GM18868 (cell line): ENCODE measurements around the gene F2RL3.
"Not testable (repeated sequence)": the region's sequence is repeated elsewhere in the genome, so short reads cannot be mapped to it uniquely, and the experiment has no call there.

ENCODE experiments used
- ATAC-seq: cut with Tn5 transposase; IDR thresholded peaks from one replicate; pipeline ENCODE4 v1.9.1; 2021; ENCODE audit warnings: mild to moderate bottlenecking, moderate library complexity; ENCODE audit not compliant: unreplicated experiment

Gene F2RL3

DNA sequence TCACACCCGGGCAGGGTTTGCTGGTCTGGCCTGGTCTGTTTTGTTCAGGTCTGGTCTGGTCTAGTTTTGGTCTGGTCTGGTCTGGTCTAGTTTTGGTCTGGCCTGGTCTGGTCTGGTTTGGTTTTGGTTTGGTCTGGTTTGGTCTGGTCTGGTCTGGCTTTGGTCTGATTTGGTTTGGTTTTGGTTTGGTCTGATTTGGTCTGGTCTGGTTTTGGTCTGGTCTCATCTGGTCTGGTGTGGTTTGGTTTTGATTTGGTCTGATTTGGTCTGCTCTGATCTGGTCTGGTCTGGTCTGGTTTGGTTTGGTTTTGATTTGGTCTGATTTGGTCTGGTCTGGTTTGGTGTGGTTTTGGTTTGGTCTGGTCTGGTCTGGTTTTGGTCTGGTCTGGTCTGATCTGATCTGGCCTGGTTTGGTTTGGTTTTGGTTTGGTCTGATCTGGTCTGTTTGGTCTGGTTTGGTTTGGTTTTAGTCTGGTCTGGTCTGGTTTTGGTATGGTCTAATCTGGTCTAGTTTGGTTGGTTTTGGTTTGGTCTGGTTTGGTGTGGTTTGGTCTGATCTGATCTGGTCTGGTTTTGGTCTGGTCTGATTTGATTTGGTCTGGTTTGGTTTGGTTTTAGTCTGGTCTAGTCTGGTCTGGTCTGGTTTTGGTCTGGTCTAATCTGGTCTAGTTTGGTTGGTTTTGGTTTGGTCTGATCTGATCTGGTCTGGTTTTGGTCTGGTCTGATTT lies 14.4 kb upstream of the F2RL3 start:
- no peak for ATAC-seq

DNA sequence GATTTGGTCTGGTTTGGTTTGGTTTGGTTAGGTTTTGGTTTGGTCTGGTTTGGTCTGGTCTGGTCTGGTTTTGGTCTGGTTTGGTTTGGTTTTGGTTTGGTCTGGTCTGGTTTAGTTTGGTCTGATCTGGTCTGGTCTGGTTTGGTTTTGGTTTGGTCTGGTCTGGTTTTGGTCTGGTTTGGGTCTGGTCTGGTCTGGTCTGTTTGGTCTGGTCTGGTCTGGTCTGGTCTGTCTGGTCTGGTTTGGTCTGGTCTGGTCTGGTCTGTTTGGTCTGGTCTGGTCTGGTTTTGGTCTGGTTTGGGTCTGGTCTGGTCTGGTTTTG lies 13.9 kb upstream of the F2RL3 start:
- not testable (repeated sequence) for ATAC-seq

DNA sequence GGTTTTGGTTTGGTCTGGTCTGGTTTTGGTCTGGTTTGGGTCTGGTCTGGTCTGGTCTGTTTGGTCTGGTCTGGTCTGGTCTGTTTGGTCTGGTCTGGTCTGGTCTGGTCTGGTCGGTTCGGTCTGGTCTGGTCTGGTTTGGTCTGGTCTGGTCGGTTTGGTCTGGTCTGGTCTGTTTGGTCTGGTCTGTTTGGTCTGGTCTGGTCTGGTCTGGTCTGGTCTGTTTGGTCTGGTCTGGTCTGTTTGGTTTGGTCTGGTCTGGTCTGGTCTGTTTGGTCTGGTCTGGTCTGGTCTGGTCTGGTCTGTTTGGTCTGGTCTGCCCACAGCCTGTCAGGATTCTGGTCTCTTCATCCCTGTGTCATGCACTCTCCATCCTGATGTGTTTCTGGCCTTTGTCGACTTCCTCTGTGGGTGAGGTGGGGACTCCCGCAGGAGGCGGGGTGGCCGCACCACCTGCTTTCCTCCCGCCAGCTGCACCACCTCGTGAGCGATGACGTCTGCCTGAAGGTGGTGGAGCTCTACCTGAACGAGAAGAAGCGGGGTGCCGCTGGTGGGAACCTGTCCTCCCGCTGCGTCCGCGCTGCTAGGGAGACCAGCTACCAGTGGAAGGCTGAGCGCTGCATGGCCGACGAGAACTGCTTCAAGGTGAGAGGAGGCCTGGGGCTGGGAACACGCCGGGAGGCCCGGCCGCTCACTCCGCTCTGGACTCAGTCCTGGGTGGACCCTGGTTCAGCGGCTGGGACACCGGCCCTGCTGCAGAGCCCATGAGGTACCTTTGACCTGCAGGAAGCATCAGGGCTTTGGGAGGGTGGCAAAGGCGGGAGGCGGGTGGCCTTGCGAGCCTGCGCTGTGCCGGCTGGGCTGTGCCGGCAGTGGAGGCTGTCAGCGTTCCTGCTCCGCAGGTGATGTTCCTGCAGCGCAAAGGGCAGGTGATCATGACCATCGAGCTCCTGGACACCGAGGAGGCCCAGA lies 12.9 kb upstream of the F2RL3 start:
- no peak for ATAC-seq

DNA sequence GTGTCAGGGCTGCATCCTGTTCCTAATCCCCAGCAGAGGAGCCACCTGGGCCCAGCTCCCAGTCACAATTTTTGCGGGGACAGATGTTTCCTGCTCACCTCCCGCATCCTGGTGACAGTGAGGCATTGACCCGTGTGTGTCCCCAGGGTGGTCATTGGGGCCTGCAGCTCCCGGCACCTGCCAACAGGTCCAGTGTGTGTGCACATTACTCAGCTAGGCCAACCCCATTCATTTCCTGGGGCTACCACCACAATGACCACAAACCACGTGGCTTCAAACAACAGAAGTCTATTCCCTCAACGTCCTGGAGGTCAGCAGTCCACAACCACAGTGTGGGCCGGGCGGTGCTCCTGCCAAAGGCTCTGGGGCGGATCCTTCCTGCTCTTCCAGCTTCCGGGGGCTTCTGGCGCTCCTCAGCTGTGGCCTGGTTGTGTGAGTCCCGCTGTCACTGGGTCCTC lies 11.9 kb upstream of the F2RL3 start:
- no peak for ATAC-seq

DNA sequence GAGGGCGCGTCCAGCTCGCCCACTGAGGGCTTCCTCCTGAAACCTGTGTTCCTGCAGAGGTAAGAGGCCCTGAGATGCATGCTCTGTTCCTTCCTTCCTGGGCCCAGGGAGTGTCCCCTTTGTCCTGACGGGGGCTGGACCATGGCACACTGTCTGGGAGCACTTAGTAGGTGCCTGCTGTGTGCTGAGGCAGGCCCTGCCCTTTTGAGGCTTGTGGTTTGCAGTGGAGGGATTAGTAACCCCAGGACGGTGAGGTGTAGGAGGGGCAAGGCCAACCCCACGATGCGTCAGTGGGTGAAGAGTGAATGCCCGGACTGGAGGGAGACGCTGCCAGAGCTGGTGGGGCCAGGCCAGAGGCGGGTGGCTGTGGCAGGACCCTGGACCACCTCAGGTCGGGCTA lies 11.2 kb upstream of the F2RL3 start:
- no peak for ATAC-seq

DNA sequence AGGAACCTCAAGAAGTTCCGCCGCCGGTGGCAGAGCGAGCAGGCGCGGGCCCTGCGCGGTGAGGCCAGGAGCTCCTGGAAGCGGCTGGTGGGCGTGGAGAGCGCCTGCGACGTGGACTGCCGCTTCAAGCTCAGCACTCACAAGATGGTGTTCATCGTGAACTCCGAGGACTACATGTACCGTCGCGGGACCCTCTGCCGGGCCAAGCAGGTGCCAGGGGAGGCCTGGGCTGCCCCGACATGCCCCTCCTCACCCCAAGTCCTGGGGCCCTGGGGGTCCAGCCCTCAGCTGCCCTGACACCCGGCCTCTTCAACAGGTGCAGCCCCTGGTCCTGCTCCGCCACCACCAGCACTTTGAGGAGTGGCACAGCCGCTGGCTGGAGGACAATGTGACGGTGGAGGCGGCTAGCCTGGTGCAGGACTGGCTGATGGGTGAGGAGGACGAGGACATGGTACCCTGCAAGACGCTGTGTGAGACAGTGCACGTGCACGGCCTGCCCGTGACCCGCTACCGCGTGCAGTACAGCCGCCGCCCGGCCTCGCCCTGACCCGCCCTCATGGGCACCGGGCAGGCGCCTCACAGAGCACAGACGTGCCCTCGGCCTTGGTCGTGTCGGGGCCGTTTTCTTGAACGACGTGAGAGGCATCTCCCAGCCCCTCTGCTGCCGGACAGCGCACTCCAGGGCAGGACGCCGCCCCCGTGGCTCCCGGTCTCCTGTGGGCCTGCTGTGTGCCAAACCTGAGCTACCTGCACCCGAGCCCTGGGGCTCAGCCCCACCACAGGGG lies 10.4 kb upstream of the F2RL3 start:
- no peak for ATAC-seq

DNA sequence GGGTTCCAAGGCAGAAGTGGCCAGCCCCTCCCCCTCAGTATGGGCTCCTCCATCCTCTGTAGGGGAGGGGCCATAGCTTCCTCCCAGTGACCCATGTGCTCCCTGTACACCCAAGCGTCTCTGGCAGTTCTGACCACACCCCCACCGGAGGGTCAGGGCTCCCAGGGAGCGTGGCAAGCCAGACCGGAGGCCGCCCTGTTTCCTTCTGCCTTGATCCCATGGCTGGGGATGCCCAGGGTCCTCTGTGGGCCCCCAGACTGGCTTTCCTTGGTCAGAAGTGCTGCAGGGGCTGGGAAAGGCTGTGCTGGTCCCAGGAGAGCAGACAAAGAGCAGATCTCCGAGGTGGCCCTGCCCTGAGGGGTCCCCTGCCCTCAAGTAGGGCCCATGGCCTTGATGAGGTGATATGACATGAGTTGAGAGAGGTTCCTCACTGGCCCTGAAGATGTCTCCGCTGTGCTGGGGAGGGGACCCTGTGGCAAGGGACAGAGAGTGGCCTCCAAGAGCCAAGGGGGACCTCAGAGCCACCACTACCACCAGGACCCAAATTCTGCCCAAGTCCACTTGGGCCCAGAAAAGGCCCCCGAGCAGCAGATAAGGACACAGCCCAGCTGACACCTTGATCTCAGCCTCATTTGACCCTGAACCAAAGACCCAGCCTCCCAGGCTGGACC lies 7.8 kb upstream of the F2RL3 start:
- ATAC-seq: no peak

DNA sequence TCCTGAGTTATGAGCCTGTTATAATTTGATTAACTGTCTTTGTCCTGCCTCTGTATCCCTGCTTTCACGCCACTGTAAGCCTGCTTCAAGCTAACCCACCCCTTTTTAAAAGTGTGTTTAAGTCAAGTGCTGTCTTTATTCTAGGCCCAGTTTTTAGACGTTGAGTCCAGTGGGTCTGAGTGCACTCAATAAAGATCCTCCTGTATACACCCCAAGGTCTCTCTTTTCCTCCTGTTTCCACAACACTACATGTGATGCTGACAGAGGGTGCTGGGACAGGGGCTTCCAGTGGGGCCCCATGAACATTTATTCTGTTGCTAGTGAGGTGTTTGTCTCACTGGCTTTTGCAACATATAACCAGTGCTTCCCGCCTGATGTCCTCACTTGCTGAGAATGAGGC lies 6.7 kb upstream of the F2RL3 start:
- no peak for ATAC-seq

DNA sequence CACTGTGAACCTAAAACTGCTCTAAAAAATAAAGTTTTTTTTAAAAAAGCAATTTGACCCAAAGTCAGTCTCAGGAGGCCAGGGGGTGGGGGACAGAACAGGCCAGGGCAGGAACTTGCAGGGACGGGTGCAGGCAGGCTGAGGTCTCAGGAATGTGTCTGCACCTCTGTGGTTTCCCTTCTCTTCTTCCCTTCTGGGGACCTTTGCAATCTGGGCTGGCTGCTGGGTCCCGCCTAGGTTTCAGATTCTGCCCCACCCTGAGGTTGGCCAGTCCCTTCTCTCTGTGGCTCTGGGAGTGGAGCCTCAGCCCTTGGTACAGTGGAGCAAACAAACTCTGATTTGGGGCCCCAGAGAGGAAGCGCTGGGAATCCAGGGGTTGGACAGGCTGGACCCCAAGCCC lies 5.3 kb upstream of the F2RL3 start:
- ATAC-seq: no peak

DNA sequence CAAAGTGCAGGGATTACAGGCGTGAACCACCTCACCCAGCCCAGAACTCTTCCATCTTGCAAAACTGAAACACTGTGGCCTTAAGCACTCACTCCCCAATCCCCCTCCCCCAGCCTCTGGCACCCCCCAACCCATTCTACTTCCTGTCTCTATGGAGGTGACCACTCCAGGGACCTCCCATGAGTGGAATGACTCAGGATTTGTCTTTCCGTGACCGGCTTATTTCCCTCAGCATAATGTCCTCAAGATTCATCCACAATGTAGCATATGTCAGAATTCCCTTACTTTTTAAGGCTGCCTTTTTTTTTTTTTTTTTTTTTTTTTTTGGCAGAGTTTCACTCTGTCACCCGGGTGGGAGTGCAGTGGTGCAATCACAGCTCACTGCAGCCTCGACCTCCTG lies 3.6 kb upstream of the F2RL3 start:
- ATAC-seq: no peak

DNA sequence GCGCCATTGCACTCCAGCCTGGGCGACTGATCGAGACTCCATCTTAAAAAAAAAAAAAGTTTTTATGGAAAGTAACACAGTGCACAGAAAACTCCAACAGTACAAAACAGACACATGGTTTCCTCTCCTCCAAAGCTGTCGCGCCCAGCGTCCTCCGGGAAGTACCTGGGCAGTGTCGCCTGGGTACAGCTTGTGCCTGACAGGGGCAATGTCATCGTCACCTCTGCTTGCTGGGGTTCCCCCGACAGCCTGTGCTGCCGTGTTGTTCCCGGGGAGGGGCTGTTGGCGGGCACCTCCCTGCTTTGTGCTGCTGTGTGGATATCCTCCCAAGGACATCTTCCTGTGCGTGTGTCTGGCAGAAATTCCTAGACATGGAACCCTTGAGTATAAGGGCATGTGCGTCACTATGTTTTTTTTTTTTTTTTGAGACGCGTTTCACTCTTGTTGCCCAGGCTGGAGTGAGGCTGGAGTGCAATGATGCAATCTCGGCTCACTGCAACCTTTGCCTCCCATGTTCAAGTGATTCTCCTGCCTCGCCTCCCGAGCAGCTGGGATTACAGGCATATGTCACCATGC lies 2.4 kb upstream of the F2RL3 start:
- no peak for ATAC-seq

DNA sequence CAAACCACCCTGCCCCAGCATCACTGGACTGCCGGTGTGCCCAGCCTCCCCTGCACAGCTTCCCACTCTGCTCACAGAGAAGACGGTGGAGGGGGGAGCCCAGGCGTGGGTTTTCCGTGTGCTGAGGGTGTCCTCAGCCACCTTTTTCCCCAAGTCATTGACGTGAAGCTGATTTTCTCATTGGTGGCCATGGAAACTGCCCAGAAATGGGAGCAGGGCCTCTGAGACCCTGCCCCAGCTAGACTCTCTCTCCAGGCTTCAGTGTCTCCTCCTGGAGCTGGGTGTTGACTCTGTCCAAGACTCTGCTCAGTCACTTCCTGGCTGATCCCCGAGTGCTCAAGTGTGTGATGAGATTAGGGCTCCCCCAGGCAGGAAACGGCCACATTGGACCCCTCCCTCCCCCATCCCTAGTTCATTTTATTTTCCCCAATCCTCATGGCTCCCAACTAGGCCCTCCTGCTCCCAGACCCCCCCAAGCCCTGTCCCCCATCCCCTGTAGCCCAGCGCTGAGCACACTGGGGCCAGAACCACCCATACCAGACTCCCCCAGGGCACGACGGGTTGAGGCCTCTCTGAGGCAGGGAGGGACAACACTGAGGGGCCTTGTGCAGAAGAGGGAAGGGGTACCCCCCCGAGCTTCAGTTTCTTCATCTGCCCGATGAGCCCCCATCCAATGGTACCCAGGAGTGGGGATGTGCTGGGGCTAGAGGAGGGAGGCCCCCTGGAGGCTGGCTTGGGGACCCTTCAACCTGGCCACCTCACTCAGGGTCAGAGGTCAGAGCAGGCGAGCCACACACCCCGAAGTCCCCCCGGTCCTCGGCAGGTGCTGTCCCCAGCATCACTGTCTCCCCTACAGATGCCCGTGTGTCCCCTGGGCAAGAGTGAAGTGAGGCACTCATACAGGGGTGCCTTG lies 1.2 kb upstream of the F2RL3 start:
- ATAC-seq: no peak

DNA sequence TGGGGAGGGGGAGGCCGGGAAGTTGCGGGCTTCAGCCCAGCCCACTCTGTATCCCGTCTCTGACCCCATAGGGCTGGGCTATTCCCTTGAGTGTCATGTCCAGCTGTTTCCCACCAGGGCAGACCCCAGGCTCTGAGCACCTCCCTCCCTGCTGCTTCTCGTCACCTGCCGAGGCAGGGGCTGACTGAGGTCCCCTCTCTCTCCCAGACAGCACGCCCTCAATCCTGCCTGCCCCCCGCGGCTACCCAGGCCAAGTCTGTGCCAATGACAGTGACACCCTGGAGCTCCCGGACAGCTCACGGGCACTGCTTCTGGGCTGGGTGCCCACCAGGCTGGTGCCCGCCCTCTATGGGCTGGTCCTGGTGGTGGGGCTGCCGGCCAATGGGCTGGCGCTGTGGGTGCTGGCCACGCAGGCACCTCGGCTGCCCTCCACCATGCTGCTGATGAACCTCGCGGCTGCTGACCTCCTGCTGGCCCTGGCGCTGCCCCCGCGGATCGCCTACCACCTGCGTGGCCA lies 625 bp downstream of the F2RL3 start:
- ATAC-seq: no peak

DNA sequence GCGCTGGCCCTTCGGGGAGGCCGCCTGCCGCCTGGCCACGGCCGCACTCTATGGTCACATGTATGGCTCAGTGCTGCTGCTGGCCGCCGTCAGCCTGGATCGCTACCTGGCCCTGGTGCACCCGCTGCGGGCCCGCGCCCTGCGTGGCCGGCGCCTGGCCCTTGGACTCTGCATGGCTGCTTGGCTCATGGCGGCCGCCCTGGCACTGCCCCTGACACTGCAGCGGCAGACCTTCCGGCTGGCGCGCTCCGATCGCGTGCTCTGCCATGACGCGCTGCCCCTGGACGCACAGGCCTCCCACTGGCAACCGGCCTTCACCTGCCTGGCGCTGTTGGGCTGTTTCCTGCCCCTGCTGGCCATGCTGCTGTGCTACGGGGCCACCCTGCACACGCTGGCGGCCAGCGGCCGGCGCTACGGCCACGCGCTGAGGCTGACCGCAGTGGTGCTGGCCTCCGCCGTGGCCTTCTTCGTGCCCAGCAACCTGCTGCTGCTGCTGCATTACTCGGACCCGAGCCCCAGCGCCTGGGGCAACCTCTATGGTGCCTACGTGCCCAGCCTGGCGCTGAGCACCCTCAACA lies 1.2 kb downstream of the F2RL3 start:
- no peak for ATAC-seq

DNA sequence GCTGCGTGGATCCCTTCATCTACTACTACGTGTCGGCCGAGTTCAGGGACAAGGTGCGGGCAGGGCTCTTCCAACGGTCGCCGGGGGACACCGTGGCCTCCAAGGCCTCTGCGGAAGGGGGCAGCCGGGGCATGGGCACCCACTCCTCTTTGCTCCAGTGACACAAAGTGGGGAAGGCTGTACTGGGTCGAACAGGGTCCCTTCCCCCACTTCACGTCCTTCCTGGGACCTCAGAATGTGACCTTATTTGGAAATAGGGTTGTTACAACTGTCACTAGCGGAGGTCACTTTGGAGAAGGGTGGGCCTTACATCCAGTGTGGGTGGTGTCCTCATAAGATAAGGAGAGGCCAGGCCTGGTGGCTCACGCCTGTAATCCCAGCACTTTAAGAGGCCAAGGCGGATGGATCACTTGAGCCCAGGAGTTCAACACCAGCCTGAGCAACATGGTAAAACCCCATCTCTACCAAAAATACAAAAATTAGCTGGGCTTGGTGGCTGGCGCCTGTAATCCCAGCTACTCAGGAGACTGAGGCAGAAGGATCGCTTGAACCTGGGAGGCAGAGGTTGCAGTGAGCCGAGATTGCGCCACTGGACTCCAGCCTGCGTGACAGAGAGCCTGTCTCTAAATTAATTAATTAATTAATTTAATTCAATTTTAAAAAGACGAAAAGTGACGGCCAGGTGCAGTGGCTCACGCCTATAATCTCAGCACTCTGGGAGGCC lies 1.8 kb downstream of the F2RL3 start:
- ATAC-seq: no peak

DNA sequence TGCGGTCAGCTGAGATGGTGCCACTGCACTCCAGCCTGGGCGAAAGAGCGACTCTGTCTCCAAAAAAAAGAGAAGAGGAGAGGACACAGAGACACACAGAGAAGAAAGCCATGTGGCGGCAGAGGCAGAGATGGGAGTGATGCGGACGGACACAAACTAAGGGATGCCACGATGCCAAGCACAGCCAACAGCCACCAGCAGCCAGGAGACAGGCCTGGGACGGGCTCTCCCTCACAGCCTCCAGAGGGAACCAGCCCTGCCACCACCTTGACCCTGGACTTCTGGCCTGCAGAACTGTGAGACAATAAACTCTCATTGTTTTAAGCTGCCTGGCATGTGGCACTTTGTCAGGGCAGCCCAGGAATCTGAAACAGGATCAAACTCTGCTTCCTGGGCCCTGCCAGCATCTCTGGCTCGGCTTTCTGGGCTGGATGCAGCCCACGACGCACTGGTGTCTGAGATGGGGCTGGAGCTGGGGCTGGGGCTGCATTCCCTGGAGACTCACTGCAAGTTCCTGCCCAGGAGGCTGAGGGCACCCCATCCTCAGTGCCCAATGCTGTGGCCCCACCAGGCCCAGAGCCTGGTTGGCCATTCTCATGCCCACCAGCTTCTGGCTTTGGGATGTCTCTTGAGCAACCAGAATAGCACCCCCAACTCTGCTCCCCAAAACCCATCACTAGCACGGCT lies 3.0 kb downstream of the F2RL3 start:
- ATAC-seq: no peak

DNA sequence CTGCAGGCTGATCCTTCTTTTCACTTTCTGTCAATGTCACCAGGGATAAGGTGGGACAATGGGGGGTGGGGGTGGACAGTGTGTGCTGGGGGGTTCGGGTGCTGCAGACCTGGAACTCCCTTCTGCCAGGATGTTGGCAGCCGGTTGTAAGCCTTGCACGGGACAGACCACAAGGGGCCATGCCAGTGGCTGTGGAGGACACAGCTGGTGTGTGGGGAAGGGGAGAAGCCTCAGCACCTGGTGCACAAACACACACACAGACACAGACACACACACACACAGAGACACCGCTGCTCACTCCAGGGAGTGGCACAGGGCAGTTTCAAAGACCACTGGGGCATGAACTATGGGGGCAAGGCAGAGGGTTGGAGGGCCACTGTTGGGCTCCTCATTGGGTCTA lies 3.6 kb downstream of the F2RL3 start:
- no peak for ATAC-seq
